Loucy (cell line): ENCODE data around the gene GUCY1A1.

Experiments
- H2AFZ ChIP-seq: fragments of 200-600 bp; sonication (generic); 2 replicates; pipeline ENCODE4 v1.6.0; 2016; ENCODE audit warnings: antibody characterized with exemption, mild to moderate bottlenecking, low read length, moderate library complexity
- H3F3A ChIP-seq: fragments of 200-600 bp; 2 replicates; pipeline ENCODE4 v1.6.0; 2016; ENCODE audit warnings: antibody characterized with exemption, low read depth, mild to moderate bottlenecking
- H3K27me3 ChIP-seq: fragments of 200-600 bp; sonication (generic); 2 replicates; pipeline ENCODE4 v1.6.1; 2014; ENCODE audit warnings: low read length, mild to moderate bottlenecking; ENCODE audit not compliant: insufficient read depth, poor library complexity, severe bottlenecking
- H3K36me3 ChIP-seq: fragments of 200-600 bp; sonication (generic); 2 replicates; pipeline ENCODE4 v1.6.1; 2016; ENCODE audit warnings: low read length; ENCODE audit not compliant: insufficient read depth
- H3K4me1 ChIP-seq: fragments of 200-600 bp; sonication (generic); 2 replicates; pipeline ENCODE4 v1.5.1; 2014; ENCODE audit warnings: low read length, mild to moderate bottlenecking; ENCODE audit not compliant: insufficient read depth, poor library complexity, severe bottlenecking
- H3K4me2 ChIP-seq: fragments of 200-600 bp; sonication (generic); 2 replicates; pipeline ENCODE4 v1.6.0; 2014; ENCODE audit warnings: antibody characterized with exemption, low read length, low read depth, mild to moderate bottlenecking; ENCODE audit not compliant: poor library complexity, severe bottlenecking
- H3K4me3 ChIP-seq: fragments of 200-600 bp; sonication (generic); 2 replicates; pipeline ENCODE4 v1.5.1; 2014; ENCODE audit warnings: low read length, mild to moderate bottlenecking, mixed read lengths; ENCODE audit not compliant: poor library complexity, severe bottlenecking
- H3K79me2 ChIP-seq: fragments of 200-600 bp; sonication (generic); 2 replicates; pipeline ENCODE4 v1.6.1; 2014; ENCODE audit warnings: low read length; ENCODE audit not compliant: insufficient read depth
- H3K9ac ChIP-seq: fragments of 200-600 bp; sonication (generic); 2 replicates; pipeline ENCODE4 v1.6.0; 2014; ENCODE audit warnings: mild to moderate bottlenecking, low read depth, low read length, moderate library complexity; ENCODE audit not compliant: poor library complexity, severe bottlenecking
- H3K9me2 ChIP-seq: fragments of 200-600 bp; sonication (generic); replicated peaks from 2 replicates; pipeline ENCODE4 v1.6.1; 2016; ENCODE audit warnings: low read depth, low read length, mixed read lengths
- H3K9me3 ChIP-seq: fragments of 200-600 bp; sonication (generic); 2 replicates; pipeline ENCODE4 v1.6.1; 2014; ENCODE audit warnings: mild to moderate bottlenecking, antibody characterized with exemption, low read length, low read depth; ENCODE audit not compliant: insufficient read depth
- H4K20me1 ChIP-seq: fragments of 200-600 bp; sonication (generic); 2 replicates; pipeline ENCODE4 v1.6.0; 2014; ENCODE audit warnings: antibody characterized with exemption, low read length, mild to moderate bottlenecking; ENCODE audit not compliant: insufficient read depth, poor library complexity, severe bottlenecking
- CTCF ChIP-seq: fragments of 200-600 bp; sonication (generic); conservative IDR thresholded peaks from 2 replicates; pipeline ENCODE4 v1.5.1; 2014; ENCODE audit warnings: mild to moderate bottlenecking, antibody characterized with exemption, low read length
- EZH2phosphoT487 ChIP-seq: fragments of 200-600 bp; IDR thresholded peaks from 2 replicates; pipeline ENCODE4 v1.6.1; 2018; ENCODE audit warnings: antibody characterized with exemption, mild to moderate bottlenecking, moderate library complexity, borderline replicate concordance

The GUCY1A1 gene

GRCh38 chr4:155638195-155638965 is 28.3 kb upstream of the GUCY1A1 start:
- no peaks in the 10 kb centered on the region for H3K79me2 ChIP-seq
- H2AFZ ChIP-seq: 0 out of 2 replicates have a peak overlapping the region, but pooled peaks have one; percentile 8
- H3K9me2 ChIP-seq: no peaks in the 10 kb centered on the region
- H3F3A ChIP-seq: peaks cover 27% of the 10 kb centered on the region
- H3K4me3 ChIP-seq: peak overlapping the region; percentile 66
- H4K20me1 ChIP-seq: no peaks in the 10 kb centered on the region
- no peaks in the 10 kb centered on the region for H3K27me3 ChIP-seq
- peak overlapping the region; percentile 83 for H3K4me2 ChIP-seq
- TF ChIP-seq EZH2phosphoT487 (no peak), CTCF (peak; percentile 36)
- no peaks in the 10 kb centered on the region for H3K9me3 ChIP-seq
- no peaks in the 10 kb centered on the region for H3K36me3 ChIP-seq
- peak overlapping the region; percentile 72 for H3K9ac ChIP-seq
- H3K4me1 ChIP-seq: peaks cover 69% of the 10 kb centered on the region

GRCh38 chr4:155639704-155640523 is 26.7 kb upstream of the GUCY1A1 start:
- H3K79me2 ChIP-seq: no peaks in the 10 kb centered on the region
- H3K4me1 ChIP-seq: peaks cover 74% of the 10 kb centered on the region
- H4K20me1 ChIP-seq: no peaks in the 10 kb centered on the region
- H2AFZ ChIP-seq: peak overlapping the region; percentile 50; the same call in 1 of the 2 replicates
- H3K4me3 ChIP-seq: peak overlapping the region; percentile 66
- H3K27me3 ChIP-seq: no peaks in the 10 kb centered on the region
- peak overlapping the region; percentile 78 for H3K4me2 ChIP-seq
- H3K36me3 ChIP-seq: no peaks in the 10 kb centered on the region
- H3K9me3 ChIP-seq: no peaks in the 10 kb centered on the region
- peak overlapping the region; percentile 51 for H3K9ac ChIP-seq
- H3K9me2 ChIP-seq: no peaks in the 10 kb centered on the region
- TF ChIP-seq EZH2phosphoT487: no peak
- peaks cover 27% of the 10 kb centered on the region for H3F3A ChIP-seq

GRCh38 chr4:155640751-155641150 is 25.9 kb upstream of the GUCY1A1 start:
- Histone ChIP-seq H3K9me2 (no peaks in the 10 kb centered on the region), H3K4me3 (no peak overlapping the region), H3K27me3 (no peaks in the 10 kb centered on the region), H3K9ac (peak overlapping the region; percentile 51), H3K4me2 (peak overlapping the region; percentile 78), H3F3A (peaks cover 27% of the 10 kb centered on the region), H3K36me3 (no peaks in the 10 kb centered on the region), H2AFZ (peak overlapping the region; percentile 50; the same call in 1 of the 2 replicates), H4K20me1 (no peaks in the 10 kb centered on the region), H3K4me1 (peaks cover 68% of the 10 kb centered on the region), H3K79me2 (no peaks in the 10 kb centered on the region), H3K9me3 (no peaks in the 10 kb centered on the region)
- TF ChIP-seq EZH2phosphoT487 (no peak), CTCF (no peak)
